ENCODE data around the gene MAP4K4. TPM values are rescaled to one million over a fixed set of nuclear protein-coding genes. Genes with fewer than 3 reads are reported as not detected.

Gene MAP4K4
- total and polyA plus RNA-seq, 2 of the 13 experiments (the other 11 are each of a cell fraction or from before 2014, with no cell fraction given), result 105 to 264 TPM

DNA sequence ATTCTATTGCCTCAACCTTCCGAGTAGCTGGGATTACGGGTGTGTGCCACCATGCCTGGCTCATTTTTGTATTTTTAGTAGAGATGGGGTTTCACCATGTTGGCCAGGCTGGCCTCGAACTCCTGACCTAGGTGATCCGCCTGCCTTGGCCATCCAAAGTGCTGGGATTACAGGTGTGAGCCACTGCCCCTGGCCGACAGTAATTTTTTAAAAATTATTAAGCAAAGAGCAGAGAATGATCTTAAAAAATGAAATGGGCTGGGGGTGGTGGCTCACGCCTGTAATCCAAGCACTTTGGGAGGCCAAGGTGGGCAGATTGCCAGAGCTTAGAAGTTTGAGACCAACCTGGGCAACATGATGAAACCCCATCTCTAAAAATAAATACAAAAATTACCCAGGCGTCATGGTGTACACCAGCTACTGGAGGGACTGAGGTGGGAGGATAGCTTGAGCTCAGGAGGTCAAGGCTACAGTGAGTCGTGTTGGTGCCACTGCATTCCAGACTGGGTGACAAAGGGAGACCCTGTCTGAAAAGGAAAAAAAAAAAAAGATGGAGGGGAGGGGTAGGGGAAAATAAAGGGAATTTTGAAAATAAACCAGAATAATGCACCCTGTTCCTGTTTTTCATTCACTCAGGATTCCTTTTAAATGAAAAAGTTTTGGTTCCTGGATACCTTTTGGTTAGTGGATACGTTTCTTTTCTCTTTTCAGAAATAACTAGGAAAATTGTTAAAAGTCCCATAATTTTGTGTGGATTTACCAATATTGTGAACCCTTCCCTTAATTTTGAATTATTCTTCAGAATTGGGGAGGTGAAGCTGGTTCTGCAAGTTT lies 33.9 kb downstream of the MAP4K4 start (continued):
- TF ChIP-seq ZNF567 (CRISPR knock-in tag; IDR thresholded peaks at IDR 0.05; ENCODE audit: borderline replicate concordance) (no peak), SALL1 (CRISPR knock-in tag; IDR thresholded peaks at IDR 0.05) (peak; percentile 96), SIN3A (IDR thresholded peaks at IDR 0.05; ENCODE audit: borderline replicate concordance, low read depth, low read length) (no peak), ZSCAN29 (CRISPR knock-in tag; conservative IDR thresholded peaks at IDR 0.05) (no peak), ZNF296 (CRISPR knock-in tag; conservative IDR thresholded peaks at IDR 0.05) (no peak), ZNF446 (CRISPR knock-in tag; IDR thresholded peaks at IDR 0.05) (no peak), ZNF7 (CRISPR knock-in tag; IDR thresholded peaks at IDR 0.05) (no peak), ZNF496 (CRISPR knock-in tag; IDR thresholded peaks at IDR 0.05; ENCODE audit: insufficient replicate concordance) (no peak), TBP (CRISPR knock-in tag; IDR thresholded peaks at IDR 0.05) (no peak), TARDBP (CRISPR knock-in tag; IDR thresholded peaks at IDR 0.05) (peak; percentile 47; the same call in 1 of the 2 replicates), ZNF674 (CRISPR knock-in tag; IDR thresholded peaks at IDR 0.05; ENCODE audit: low read depth) (no peak), ZNF577 (CRISPR knock-in tag; IDR thresholded peaks at IDR 0.05; ENCODE audit: borderline replicate concordance, low read depth) (no peak), ZNF766 (CRISPR knock-in tag; IDR thresholded peaks at IDR 0.05; ENCODE audit: borderline replicate concordance) (no peak), TBX3 (IDR thresholded peaks at IDR 0.05; ENCODE audit: borderline replicate concordance) (peak; percentile 68; the same call in 1 of the 2 replicates), HNRNPL (IDR thresholded peaks at IDR 0.05; ENCODE audit: low read depth, low read length) (no peak), ZNF616 (CRISPR knock-in tag; IDR thresholded peaks at IDR 0.05; ENCODE audit: low read depth) (no peak), CCDC6 (CRISPR knock-in tag; IDR thresholded peaks at IDR 0.05) (no peak)
- TF ChIP-seq, protein P1, sequence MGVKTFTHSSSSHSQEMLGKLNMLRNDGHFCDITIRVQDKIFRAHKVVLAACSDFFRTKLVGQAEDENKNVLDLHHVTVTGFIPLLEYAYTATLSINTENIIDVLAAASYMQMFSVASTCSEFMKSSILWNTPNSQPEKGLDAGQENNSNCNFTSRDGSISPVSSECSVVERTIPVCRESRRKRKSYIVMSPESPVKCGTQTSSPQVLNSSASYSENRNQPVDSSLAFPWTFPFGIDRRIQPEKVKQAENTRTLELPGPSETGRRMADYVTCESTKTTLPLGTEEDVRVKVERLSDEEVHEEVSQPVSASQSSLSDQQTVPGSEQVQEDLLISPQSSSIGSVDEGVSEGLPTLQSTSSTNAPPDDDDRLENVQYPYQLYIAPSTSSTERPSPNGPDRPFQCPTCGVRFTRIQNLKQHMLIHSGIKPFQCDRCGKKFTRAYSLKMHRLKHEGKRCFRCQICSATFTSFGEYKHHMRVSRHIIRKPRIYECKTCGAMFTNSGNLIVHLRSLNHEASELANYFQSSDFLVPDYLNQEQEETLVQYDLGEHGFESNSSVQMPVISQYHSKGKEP (CRISPR knock-in tag; IDR thresholded peaks at IDR 0.05), result no peak
- TF ChIP-seq, protein P2, sequence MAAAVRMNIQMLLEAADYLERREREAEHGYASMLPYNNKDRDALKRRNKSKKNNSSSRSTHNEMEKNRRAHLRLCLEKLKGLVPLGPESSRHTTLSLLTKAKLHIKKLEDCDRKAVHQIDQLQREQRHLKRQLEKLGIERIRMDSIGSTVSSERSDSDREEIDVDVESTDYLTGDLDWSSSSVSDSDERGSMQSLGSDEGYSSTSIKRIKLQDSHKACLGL (CRISPR knock-in tag; IDR thresholded peaks at IDR 0.05), result no peak
- TF ChIP-seq, protein P3, sequence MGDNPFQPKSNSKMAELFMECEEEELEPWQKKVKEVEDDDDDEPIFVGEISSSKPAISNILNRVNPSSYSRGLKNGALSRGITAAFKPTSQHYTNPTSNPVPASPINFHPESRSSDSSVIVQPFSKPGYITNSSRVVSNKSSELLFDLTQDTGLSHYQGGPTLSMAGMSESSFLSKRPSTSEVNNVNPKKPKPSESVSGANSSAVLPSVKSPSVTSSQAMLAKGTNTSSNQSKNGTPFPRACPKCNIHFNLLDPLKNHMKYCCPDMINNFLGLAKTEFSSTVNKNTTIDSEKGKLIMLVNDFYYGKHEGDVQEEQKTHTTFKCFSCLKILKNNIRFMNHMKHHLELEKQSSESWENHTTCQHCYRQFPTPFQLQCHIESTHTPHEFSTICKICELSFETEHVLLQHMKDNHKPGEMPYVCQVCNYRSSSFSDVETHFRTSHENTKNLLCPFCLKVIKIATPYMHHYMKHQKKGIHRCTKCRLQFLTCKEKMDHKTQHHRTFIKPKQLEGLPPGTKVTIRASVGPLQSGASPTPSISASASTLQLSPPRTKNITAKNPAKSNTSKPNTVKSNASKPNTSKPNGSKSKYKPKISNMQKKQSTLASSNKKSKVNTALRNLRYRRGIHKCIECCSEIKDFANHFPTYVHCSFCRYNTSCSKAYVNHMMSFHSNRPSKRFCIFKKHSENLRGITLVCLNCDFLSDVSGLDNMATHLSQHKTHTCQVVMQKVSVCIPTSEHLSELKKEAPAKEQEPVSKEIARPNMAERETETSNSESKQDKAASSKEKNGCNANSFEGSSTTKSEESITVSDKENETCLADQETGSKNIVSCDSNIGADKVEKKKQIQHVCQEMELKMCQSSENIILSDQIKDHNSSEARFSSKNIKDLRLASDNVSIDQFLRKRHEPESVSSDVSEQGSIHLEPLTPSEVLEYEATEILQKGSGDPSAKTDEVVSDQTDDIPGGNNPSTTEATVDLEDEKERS (CRISPR knock-in tag; IDR thresholded peaks at IDR 0.05), result peak; percentile 96
